ENCODE measurements around the gene DENND5B.

Gene DENND5B

DNA sequence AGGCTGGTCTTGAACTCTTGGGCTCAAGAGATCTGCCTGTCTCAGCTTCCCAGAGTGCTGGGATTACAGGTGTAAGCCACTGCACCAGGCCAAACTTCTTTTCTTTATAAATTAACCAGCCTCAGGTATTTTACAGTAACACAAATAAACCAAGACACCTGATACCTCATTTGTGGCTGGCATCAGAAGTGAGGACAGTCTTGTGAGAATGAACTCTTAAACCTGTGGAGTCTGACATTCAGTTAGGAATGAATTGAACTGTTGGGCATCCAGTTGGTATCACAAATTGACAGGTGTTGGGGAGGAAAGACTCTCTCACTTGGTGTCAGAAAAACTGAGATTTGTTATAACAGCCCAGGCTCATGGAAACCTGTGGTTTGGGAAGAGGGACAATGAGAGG, 120.5 kb downstream of the DENND5B start:
- DNase-seq (ENCODE audit: low read depth), result no peak
- no peak overlapping the region for H3K4me3 ChIP-seq (ENCODE audit: control insufficient read depth, low read depth, low read length)
- TF ChIP-seq, protein P1, sequence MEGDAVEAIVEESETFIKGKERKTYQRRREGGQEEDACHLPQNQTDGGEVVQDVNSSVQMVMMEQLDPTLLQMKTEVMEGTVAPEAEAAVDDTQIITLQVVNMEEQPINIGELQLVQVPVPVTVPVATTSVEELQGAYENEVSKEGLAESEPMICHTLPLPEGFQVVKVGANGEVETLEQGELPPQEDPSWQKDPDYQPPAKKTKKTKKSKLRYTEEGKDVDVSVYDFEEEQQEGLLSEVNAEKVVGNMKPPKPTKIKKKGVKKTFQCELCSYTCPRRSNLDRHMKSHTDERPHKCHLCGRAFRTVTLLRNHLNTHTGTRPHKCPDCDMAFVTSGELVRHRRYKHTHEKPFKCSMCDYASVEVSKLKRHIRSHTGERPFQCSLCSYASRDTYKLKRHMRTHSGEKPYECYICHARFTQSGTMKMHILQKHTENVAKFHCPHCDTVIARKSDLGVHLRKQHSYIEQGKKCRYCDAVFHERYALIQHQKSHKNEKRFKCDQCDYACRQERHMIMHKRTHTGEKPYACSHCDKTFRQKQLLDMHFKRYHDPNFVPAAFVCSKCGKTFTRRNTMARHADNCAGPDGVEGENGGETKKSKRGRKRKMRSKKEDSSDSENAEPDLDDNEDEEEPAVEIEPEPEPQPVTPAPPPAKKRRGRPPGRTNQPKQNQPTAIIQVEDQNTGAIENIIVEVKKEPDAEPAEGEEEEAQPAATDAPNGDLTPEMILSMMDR (IDR thresholded peaks at IDR 0.05; ENCODE audit: control insufficient read depth, insufficient read depth, low read depth, low read length, missing control alignments), result no peak

DNA sequence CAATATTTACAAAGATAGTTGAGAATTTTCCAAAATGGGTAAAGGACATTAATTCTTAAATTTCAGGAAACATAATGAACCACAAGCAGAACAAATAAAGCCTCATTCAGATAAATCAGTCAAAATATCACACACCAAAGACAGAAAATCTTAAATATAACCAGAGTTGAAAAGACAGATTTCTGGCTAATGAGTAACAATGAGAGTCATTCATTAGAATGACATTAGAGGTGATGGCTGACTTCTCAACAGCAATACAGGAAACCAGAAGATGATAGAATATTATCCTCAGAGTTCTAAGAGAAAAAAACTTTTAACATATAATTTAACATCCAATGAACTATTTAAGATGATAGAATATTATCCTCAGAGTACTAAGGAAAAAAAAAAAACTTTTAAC, 124.2 kb downstream of the DENND5B start:
- no peak overlapping the region for H3K4me3 ChIP-seq (ENCODE audit: control insufficient read depth, low read depth, low read length)
- TF ChIP-seq, protein P1 (IDR thresholded peaks at IDR 0.05; ENCODE audit: control insufficient read depth, insufficient read depth, low read depth, low read length, missing control alignments), result no peak
- DNase-seq (ENCODE audit: low read depth), result no peak

DNA sequence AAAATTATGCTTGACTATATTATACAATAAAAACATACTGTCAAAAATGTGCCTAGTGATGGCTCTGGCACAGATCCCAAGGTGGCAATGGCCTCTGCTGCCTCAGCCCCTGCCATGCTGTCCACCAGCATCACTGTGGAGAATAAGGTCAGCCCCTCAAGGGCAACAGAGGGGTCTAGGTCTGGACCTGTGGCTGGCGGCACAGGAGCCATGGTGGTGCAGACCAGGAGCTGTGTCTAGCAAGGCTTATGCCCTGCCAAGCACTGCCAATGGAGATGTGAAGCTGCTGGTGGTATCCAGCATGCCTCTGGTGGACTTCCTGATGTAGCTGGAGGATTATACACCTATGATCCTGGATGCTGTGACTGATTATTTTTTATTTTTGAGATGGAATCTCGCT, 125.9 kb downstream of the DENND5B start:
- no peak for DNase-seq (ENCODE audit: low read depth)
- TF ChIP-seq, protein P1 (IDR thresholded peaks at IDR 0.05; ENCODE audit: control insufficient read depth, insufficient read depth, low read depth, low read length, missing control alignments), result no peak
- H3K4me3 ChIP-seq (ENCODE audit: control insufficient read depth, low read depth, low read length), result no peak overlapping the region

DNA sequence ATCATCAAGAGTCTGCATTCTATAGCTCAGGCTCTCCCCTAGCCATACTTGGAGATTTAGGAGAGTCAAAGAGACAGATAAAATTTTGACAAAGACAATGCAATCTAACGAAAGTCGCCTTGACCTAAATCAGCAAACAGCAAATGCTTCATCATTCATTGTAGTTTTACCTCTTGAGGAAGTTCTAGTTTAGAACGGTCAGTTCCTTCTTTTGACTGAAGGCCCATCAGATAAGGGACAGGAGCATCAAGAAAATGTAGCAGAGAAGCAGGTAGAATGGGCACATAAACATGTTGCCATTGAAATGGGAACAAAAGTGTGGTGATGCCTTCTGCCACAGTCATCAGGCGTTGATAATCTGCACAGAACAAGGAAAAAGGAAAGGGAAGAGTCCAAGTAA, 130.9 kb downstream of the DENND5B start:
- no peak overlapping the region for H3K4me3 ChIP-seq (ENCODE audit: control insufficient read depth, low read depth, low read length)
- DNase-seq (ENCODE audit: low read depth), result no peak
- TF ChIP-seq, protein P1 (IDR thresholded peaks at IDR 0.05; ENCODE audit: control insufficient read depth, insufficient read depth, low read depth, low read length, missing control alignments), result no peak

DNA sequence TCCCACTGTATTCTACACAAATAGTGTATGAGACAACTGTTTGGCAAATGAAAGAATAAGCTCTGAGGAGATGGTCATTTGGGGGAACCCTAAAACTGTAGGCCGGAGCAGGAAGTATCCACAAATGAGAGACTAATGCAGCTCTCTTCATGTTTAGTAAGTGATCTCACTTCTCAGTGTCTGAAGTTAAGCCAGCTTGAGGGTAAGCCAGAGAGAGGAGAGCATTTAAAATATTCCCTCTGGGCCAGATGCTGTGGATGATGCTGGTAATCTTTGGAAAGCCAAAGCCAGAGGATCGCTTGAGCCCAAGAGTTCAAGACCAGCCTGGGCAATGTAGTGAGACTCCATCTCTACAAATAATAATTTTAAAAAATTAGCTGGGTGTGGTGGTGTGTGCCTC, 134.4 kb downstream of the DENND5B start:
- no peak overlapping the region for H3K4me3 ChIP-seq (ENCODE audit: control insufficient read depth, low read depth, low read length)
- DNase-seq (ENCODE audit: low read depth), result no peak
- TF ChIP-seq, protein P1 (IDR thresholded peaks at IDR 0.05; ENCODE audit: control insufficient read depth, insufficient read depth, low read depth, low read length, missing control alignments), result no peak

DNA sequence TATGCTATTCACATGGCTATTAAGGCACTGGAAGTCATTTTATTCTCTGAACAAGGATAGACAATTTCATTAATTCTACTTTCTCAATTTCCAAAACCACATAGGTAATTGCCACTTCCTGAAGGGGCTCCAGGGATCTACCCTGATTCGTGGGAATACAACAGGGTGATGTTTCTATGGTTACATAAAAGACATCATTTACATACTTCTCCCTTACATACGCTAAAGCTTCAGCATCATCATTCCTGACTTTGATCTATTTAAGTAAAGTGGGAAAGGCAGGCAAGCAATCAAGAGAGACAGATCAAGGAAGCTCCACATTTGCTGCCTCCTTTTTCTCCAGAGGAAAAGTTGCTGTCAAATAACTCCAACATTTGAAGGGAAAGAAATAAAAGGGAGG, 146.2 kb downstream of the DENND5B start:
- TF ChIP-seq, protein P1 (IDR thresholded peaks at IDR 0.05; ENCODE audit: control insufficient read depth, insufficient read depth, low read depth, low read length, missing control alignments), result no peak
- H3K4me3 ChIP-seq (ENCODE audit: control insufficient read depth, low read depth, low read length), result no peak overlapping the region
- no peak for DNase-seq (ENCODE audit: low read depth)

DNA sequence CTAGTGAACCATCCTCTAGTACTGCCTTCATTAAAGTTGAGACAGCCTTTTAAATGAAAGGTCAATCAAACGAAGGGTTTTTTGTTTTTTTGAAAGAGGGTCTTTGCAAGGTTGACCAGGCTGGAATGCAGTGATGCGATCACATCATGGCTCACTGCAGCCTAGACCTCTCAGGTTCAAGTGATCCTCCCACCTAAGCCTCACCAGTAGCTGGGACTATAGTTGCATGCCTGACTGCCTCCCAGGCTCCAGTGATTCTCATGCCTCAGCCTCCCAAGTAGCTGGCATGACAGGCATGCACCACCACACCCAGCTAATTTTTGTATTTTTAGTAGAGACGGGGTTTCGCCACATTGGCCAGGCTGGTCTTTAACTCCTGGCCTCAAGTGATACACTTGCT, 150.3 kb downstream of the DENND5B start:
- no peak for DNase-seq (ENCODE audit: low read depth)
- H3K4me3 ChIP-seq (ENCODE audit: control insufficient read depth, low read depth, low read length), result no peak overlapping the region
- TF ChIP-seq, protein P1 (IDR thresholded peaks at IDR 0.05; ENCODE audit: control insufficient read depth, insufficient read depth, low read depth, low read length, missing control alignments), result no peak
